Measurements from ENCODE around the gene CPED1.

Gene CPED1

GRCh38 chr7:120988591-120989256, at the start of gene CPED1:
TSS of gene CPED1 (plus strand) at chr7:120988711. CDS start at chr7:120989622, 911 bp downstream.
- no peak for DNase-seq (ENCODE audit: low read depth, low spot score)
- WGBS (ENCODE audit: insufficient coverage, insufficient read length): no CpG with 5 or more reads among the region's 27 CpGs
- no peaks in the 10 kb centered on the region for H3K9me3 ChIP-seq (ENCODE audit: control insufficient read depth, insufficient read depth, low read length)

GRCh38 chr7:120939345-120939744, 49.2 kb upstream of the CPED1 start:
- no peaks in the 10 kb centered on the region for H3K9me3 ChIP-seq (ENCODE audit: control insufficient read depth, insufficient read depth, low read length)
- H3K4me1 ChIP-seq (ENCODE audit: control insufficient read depth, insufficient read depth, low read length): no peaks in the 10 kb centered on the region
- no peak overlapping the region for H3K4me3 ChIP-seq (ENCODE audit: low read length)
- H3K27me3 ChIP-seq (ENCODE audit: control insufficient read depth, insufficient read depth, low read length): no peaks in the 10 kb centered on the region
- H3K27ac ChIP-seq (ENCODE audit: low read length): no peak overlapping the region
- DNase-seq (ENCODE audit: low read depth, low spot score): no peak
- WGBS (ENCODE audit: insufficient coverage, insufficient read length): no CpG with 5 or more reads among the region's 3 CpGs
- H3K36me3 ChIP-seq (ENCODE audit: control insufficient read depth, insufficient read depth, low read length): no peaks in the 10 kb centered on the region

More at GRCh38 chr7:120988591-120989256, at the start of gene CPED1:
- Histone ChIP-seq H3K27ac (ENCODE audit: low read length) (no peak within 1 kb of the TSS), H3K4me3 (ENCODE audit: low read length) (peak within 1 kb of the TSS; percentile 33; the same call in 1 of the 2 replicates), H3K36me3 (ENCODE audit: control insufficient read depth, insufficient read depth, low read length) (no peaks in the 10 kb centered on the region), H3K4me1 (ENCODE audit: control insufficient read depth, insufficient read depth, low read length) (no peaks in the 10 kb centered on the region), H3K27me3 (ENCODE audit: control insufficient read depth, insufficient read depth, low read length) (peaks cover 5% of the 10 kb centered on the region; the same call in 1 of the 2 replicates)

GRCh38 chr7:120941064-120941463, 47.4 kb upstream of the CPED1 start:
- no peak overlapping the region for H3K27ac ChIP-seq (ENCODE audit: low read length)
- H3K4me1 ChIP-seq (ENCODE audit: control insufficient read depth, insufficient read depth, low read length): no peaks in the 10 kb centered on the region
- H3K4me3 ChIP-seq (ENCODE audit: low read length): no peak overlapping the region
- H3K36me3 ChIP-seq (ENCODE audit: control insufficient read depth, insufficient read depth, low read length): no peaks in the 10 kb centered on the region
- WGBS (ENCODE audit: insufficient coverage, insufficient read length): no CpG with 5 or more reads among the region's 1 CpG
- DNase-seq (ENCODE audit: low read depth, low spot score): no peak
- H3K9me3 ChIP-seq (ENCODE audit: control insufficient read depth, insufficient read depth, low read length): no peaks in the 10 kb centered on the region
- H3K27me3 ChIP-seq (ENCODE audit: control insufficient read depth, insufficient read depth, low read length): no peaks in the 10 kb centered on the region

- Histone ChIP-seq H3K36me3 (ENCODE audit: control insufficient read depth, insufficient read depth, low read length) (no peaks in the 10 kb centered on the region), H3K27me3 (ENCODE audit: control insufficient read depth, insufficient read depth, low read length) (no peaks in the 10 kb centered on the region), H3K9me3 (ENCODE audit: control insufficient read depth, insufficient read depth, low read length) (no peaks in the 10 kb centered on the region), H3K27ac (ENCODE audit: low read length) (no peak overlapping the region), H3K4me1 (ENCODE audit: control insufficient read depth, insufficient read depth, low read length) (no peaks in the 10 kb centered on the region), H3K4me3 (ENCODE audit: low read length) (no peak overlapping the region)
- WGBS (ENCODE audit: insufficient coverage, insufficient read length): no CpG with 5 or more reads among the region's 3 CpGs
- no peak for DNase-seq (ENCODE audit: low read depth, low spot score)
Measured at GRCh38 chr7:120941856-120942255, 46.7 kb upstream of the CPED1 start.

- Histone ChIP-seq H3K27me3 (ENCODE audit: control insufficient read depth, insufficient read depth, low read length) (no peaks in the 10 kb centered on the region), H3K9me3 (ENCODE audit: control insufficient read depth, insufficient read depth, low read length) (no peaks in the 10 kb centered on the region), H3K4me1 (ENCODE audit: control insufficient read depth, insufficient read depth, low read length) (no peaks in the 10 kb centered on the region), H3K27ac (ENCODE audit: low read length) (no peak overlapping the region), H3K36me3 (ENCODE audit: control insufficient read depth, insufficient read depth, low read length) (no peaks in the 10 kb centered on the region), H3K4me3 (ENCODE audit: low read length) (no peak overlapping the region)
- DNase-seq (ENCODE audit: low read depth, low spot score): no peak
- WGBS (ENCODE audit: insufficient coverage, insufficient read length): no CpG with 5 or more reads among the region's 1 CpG
Measured at GRCh38 chr7:120942861-120943260, 45.6 kb upstream of the CPED1 start.

GRCh38 chr7:120944826-120945562, 43.5 kb upstream of the CPED1 start:
- Histone ChIP-seq H3K27ac (ENCODE audit: low read length) (no peak overlapping the region), H3K9me3 (ENCODE audit: control insufficient read depth, insufficient read depth, low read length) (no peaks in the 10 kb centered on the region), H3K27me3 (ENCODE audit: control insufficient read depth, insufficient read depth, low read length) (no peaks in the 10 kb centered on the region), H3K36me3 (ENCODE audit: control insufficient read depth, insufficient read depth, low read length) (no peaks in the 10 kb centered on the region), H3K4me1 (ENCODE audit: control insufficient read depth, insufficient read depth, low read length) (no peaks in the 10 kb centered on the region), H3K4me3 (ENCODE audit: low read length) (no peak overlapping the region)
- WGBS (ENCODE audit: insufficient coverage, insufficient read length): 100% methylated on average over 1 of the region's 6 CpGs
- no peak for DNase-seq (ENCODE audit: low read depth, low spot score)

GRCh38 chr7:120947980-120948379, 40.5 kb upstream of the CPED1 start:
- no peak overlapping the region for H3K4me3 ChIP-seq (ENCODE audit: low read length)
- no peak overlapping the region for H3K27ac ChIP-seq (ENCODE audit: low read length)
- H3K4me1 ChIP-seq (ENCODE audit: control insufficient read depth, insufficient read depth, low read length): no peaks in the 10 kb centered on the region
- H3K36me3 ChIP-seq (ENCODE audit: control insufficient read depth, insufficient read depth, low read length): no peaks in the 10 kb centered on the region
- H3K27me3 ChIP-seq (ENCODE audit: control insufficient read depth, insufficient read depth, low read length): no peaks in the 10 kb centered on the region
- no peak for DNase-seq (ENCODE audit: low read depth, low spot score)
- no peaks in the 10 kb centered on the region for H3K9me3 ChIP-seq (ENCODE audit: control insufficient read depth, insufficient read depth, low read length)

- DNase-seq (ENCODE audit: low read depth, low spot score): no peak
- no peaks in the 10 kb centered on the region for H3K9me3 ChIP-seq (ENCODE audit: control insufficient read depth, insufficient read depth, low read length)
- no peak overlapping the region for H3K27ac ChIP-seq (ENCODE audit: low read length)
- no peaks in the 10 kb centered on the region for H3K4me1 ChIP-seq (ENCODE audit: control insufficient read depth, insufficient read depth, low read length)
- H3K27me3 ChIP-seq (ENCODE audit: control insufficient read depth, insufficient read depth, low read length): no peaks in the 10 kb centered on the region
- H3K4me3 ChIP-seq (ENCODE audit: low read length): no peak overlapping the region
- WGBS (ENCODE audit: insufficient coverage, insufficient read length): 100% methylated on average over 2 of the region's 8 CpGs
- H3K36me3 ChIP-seq (ENCODE audit: control insufficient read depth, insufficient read depth, low read length): no peaks in the 10 kb centered on the region
Measured at GRCh38 chr7:120949393-120949911, 39.1 kb upstream of the CPED1 start.

GRCh38 chr7:120949998-120950538, 38.4 kb upstream of the CPED1 start:
- no peaks in the 10 kb centered on the region for H3K4me1 ChIP-seq (ENCODE audit: control insufficient read depth, insufficient read depth, low read length)
- H3K27me3 ChIP-seq (ENCODE audit: control insufficient read depth, insufficient read depth, low read length): no peaks in the 10 kb centered on the region
- DNase-seq (ENCODE audit: low read depth, low spot score): no peak
- H3K9me3 ChIP-seq (ENCODE audit: control insufficient read depth, insufficient read depth, low read length): no peaks in the 10 kb centered on the region
- peak overlapping the region; percentile 79; the same call in 1 of the 2 replicates for H3K4me3 ChIP-seq (ENCODE audit: low read length)
- no peak overlapping the region for H3K27ac ChIP-seq (ENCODE audit: low read length)
- WGBS (ENCODE audit: insufficient coverage, insufficient read length): no CpG with 5 or more reads among the region's 10 CpGs
- no peaks in the 10 kb centered on the region for H3K36me3 ChIP-seq (ENCODE audit: control insufficient read depth, insufficient read depth, low read length)

GRCh38 chr7:120950539-120951308, 37.8 kb upstream of the CPED1 start, which contains the start of gene ING3:
TSS of gene ING3 (plus strand) at chr7:120950777. CDS start at chr7:120950897, 120 bp downstream.
- Histone ChIP-seq H3K9me3 (ENCODE audit: control insufficient read depth, insufficient read depth, low read length) (no peaks in the 10 kb centered on the region), H3K4me3 (ENCODE audit: low read length) (peak within 1 kb of the TSS; percentile 89; the same call in 1 of the 2 replicates), H3K36me3 (ENCODE audit: control insufficient read depth, insufficient read depth, low read length) (no peaks in the 10 kb centered on the region), H3K27me3 (ENCODE audit: control insufficient read depth, insufficient read depth, low read length) (no peaks in the 10 kb centered on the region), H3K27ac (ENCODE audit: low read length) (no peak within 1 kb of the TSS), H3K4me1 (ENCODE audit: control insufficient read depth, insufficient read depth, low read length) (no peaks in the 10 kb centered on the region)
- DNase-seq (ENCODE audit: low read depth, low spot score): peak; percentile 84
- WGBS (ENCODE audit: insufficient coverage, insufficient read length): no CpG with 5 or more reads among the region's 71 CpGs

Data from iPS DF 6.9 (cell line).